ENCODE results near the gene PHACTR1. TPM values are rescaled to one million over a fixed set of nuclear protein-coding genes. Genes with fewer than 3 reads are reported as not detected.
"Not testable (repeated sequence)": the region's sequence is repeated elsewhere in the genome, so short reads cannot be mapped to it uniquely, and the experiment has no call there.

Gene PHACTR1
- total RNA-seq, 1 donor from 2014 or later: 0.49 TPM

DNA sequence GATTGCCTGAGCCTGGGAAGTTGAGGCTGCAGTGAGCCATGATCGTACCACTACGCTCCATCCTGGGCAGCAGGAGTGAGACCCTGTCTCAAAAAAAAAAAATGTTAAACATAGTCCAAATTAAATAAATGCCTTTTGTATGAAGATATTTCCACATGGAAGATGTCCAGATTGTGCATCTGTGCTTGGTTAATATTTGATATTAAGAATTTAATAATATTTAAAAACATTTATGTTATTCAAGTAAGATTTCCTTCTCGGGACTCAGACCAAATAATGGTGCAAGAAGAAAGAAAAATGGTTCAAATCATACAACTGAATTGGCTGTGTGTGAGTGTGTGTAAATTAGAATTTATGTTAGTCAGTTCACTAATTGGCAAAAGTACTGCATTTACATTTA is 409.3 kb downstream of the PHACTR1 start:
- no peak overlapping the region for H3K4me3 ChIP-seq
- no peak for TF ChIP-seq POLR2A (IDR thresholded peaks at IDR 0.05)
- TF ChIP-seq, protein P1, sequence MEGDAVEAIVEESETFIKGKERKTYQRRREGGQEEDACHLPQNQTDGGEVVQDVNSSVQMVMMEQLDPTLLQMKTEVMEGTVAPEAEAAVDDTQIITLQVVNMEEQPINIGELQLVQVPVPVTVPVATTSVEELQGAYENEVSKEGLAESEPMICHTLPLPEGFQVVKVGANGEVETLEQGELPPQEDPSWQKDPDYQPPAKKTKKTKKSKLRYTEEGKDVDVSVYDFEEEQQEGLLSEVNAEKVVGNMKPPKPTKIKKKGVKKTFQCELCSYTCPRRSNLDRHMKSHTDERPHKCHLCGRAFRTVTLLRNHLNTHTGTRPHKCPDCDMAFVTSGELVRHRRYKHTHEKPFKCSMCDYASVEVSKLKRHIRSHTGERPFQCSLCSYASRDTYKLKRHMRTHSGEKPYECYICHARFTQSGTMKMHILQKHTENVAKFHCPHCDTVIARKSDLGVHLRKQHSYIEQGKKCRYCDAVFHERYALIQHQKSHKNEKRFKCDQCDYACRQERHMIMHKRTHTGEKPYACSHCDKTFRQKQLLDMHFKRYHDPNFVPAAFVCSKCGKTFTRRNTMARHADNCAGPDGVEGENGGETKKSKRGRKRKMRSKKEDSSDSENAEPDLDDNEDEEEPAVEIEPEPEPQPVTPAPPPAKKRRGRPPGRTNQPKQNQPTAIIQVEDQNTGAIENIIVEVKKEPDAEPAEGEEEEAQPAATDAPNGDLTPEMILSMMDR (IDR thresholded peaks at IDR 0.05): no peak
- no peak for TF ChIP-seq POLR2AphosphoS5 (IDR thresholded peaks at IDR 0.05; ENCODE audit: insufficient read depth in 1 of 2, low read depth in 1 of 2)
- H3K9me3 ChIP-seq: no peaks in the 10 kb centered on the region
- intact Hi-C loops (cut with DNase I): no loop called here
- DNase-seq (ENCODE audit: extremely low spot score in 2 of 2): no peak
- H3K27me3 ChIP-seq: no peaks in the 10 kb centered on the region
- no peaks in the 10 kb centered on the region for H3K36me3 ChIP-seq
- no peak overlapping the region for H3K27ac ChIP-seq
- no peaks in the 10 kb centered on the region for H3K4me1 ChIP-seq

DNA sequence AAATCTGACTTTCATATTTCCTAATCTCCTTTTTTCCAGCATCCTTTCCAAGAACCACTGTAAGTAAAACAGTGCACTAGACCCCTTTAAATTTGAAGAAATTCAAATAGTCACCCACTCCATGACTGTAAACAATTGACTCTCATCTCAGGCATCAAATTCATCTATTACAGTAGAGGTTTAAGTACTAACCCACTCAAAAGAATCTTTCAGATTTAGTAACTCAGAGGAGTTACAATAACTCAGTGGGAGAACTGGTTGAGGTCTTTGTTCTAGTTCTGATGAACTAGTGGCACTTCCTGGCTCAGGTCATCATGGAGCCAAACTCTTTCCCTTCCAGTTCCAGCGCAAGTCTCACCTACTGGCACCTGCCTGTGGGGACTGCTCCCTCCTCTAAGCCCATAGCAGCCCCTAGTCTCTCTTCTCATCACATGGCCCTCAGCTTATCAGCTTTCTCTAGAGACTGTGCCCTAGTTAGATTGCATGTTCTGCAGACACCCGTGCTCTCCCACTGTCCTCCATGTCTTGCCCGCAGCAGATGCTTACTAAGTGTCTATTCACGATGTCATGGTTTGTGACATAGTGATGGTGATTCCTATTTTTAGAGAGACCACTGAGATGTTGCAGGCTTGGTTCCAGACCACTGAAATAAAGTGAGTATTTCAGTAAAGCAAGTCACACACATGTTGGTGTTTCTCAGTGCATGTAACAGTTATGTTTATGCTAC is 415.5 kb downstream of the PHACTR1 start:
- intact Hi-C loops (cut with DNase I): no loop called here

DNA sequence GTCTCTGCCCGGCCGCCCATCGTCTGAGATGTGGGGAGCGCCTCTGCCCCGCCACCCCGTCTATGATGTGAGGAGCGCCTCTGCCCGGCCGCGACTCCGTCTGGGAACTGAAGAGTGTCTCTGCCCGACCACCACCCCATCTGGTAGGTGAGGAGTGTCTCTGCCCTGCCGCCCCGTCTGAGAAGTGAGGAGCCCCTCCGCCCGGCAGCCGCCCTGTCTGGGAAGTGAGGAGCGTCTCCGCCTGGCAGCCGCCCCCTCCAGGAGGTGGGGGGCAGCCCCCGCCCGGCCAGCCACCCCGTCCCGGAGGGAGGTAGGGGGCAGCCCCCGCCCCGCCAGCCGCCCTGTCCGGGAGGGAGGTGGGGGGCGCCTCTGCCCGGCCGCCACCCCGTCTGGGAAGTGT is 417.3 kb downstream of the PHACTR1 start:
- intact Hi-C loops (cut with DNase I); H3K27ac ChIP-seq; H3K4me3 ChIP-seq; H3K27me3 ChIP-seq; H3K9me3 ChIP-seq; H3K4me1 ChIP-seq; H3K36me3 ChIP-seq; DNase-seq (ENCODE audit: extremely low spot score in 2 of 2): not testable (repeated sequence)

More for the DNA sequence above, 415.5 kb downstream of the PHACTR1 start:
- Histone ChIP-seq H3K36me3 (no peaks in the 10 kb centered on the region), H3K27me3 (no peaks in the 10 kb centered on the region), H3K4me1 (no peaks in the 10 kb centered on the region), H3K27ac (no peak overlapping the region), H3K4me3 (no peak overlapping the region), H3K9me3 (no peaks in the 10 kb centered on the region)
- TF ChIP-seq POLR2AphosphoS5 (IDR thresholded peaks at IDR 0.05; ENCODE audit: insufficient read depth in 1 of 2, low read depth in 1 of 2) (no peak), POLR2A (IDR thresholded peaks at IDR 0.05) (no peak)
- TF ChIP-seq, protein P1 (IDR thresholded peaks at IDR 0.05): no peak
- DNase-seq (ENCODE audit: extremely low spot score in 2 of 2): no peak

DNA sequence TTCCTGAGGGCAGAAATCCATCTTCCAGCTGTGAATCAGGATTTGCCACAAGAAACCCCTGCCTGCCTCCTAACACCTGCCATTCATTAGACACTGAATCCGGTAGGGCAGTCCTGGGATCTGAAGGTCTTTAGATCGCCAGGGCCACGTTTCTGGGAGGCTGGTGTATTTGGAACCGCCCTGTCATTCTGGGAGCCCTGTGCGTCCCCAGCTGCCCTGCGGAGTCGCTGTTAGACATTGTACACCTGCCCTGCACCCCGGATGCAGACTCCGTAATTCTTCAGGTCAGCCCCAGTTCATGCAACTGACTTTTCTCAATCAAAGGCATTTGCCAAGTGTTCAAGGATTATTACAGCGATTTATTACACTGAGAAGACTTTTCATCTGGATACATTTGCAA is 418.6 kb downstream of the PHACTR1 start:
- no peak for TF ChIP-seq POLR2AphosphoS5 (IDR thresholded peaks at IDR 0.05; ENCODE audit: insufficient read depth in 1 of 2, low read depth in 1 of 2)
- TF ChIP-seq, protein P1 (IDR thresholded peaks at IDR 0.05): no peak
- TF ChIP-seq POLR2A (IDR thresholded peaks at IDR 0.05): no peak
- no peaks in the 10 kb centered on the region for H3K9me3 ChIP-seq
- H3K4me3 ChIP-seq: no peak overlapping the region
- no peaks in the 10 kb centered on the region for H3K36me3 ChIP-seq
- no peaks in the 10 kb centered on the region for H3K27me3 ChIP-seq
- no peak overlapping the region for H3K27ac ChIP-seq
- H3K4me1 ChIP-seq: no peaks in the 10 kb centered on the region
- intact Hi-C loops (cut with DNase I): no loop called here
- DNase-seq (ENCODE audit: extremely low spot score in 2 of 2): no peak

DNA sequence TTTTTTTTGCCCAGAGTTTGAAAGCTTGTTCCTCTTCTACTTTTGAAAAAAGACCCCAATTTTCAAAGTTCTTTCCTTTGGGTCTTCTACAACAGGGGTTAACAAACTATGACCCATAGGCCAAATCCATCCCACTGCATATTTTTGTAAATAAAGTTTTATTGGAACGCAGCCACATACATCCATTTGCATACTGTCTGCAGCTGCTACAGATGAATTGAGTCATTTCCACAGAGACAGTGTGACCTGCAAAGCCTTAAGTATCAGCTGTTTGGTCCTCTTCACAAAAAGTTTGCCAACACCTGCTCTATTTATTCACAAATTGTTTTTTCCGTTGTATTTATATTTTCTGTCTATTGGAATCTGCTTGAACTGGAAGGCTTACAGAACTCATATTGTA is 422.6 kb downstream of the PHACTR1 start:
- Histone ChIP-seq H3K27ac (no peak overlapping the region), H3K9me3 (no peaks in the 10 kb centered on the region), H3K4me3 (no peak overlapping the region), H3K36me3 (no peaks in the 10 kb centered on the region), H3K4me1 (no peaks in the 10 kb centered on the region), H3K27me3 (no peaks in the 10 kb centered on the region)
- intact Hi-C loops (cut with DNase I): no loop called here
- TF ChIP-seq, protein P1 (IDR thresholded peaks at IDR 0.05): no peak
- TF ChIP-seq POLR2AphosphoS5 (IDR thresholded peaks at IDR 0.05; ENCODE audit: insufficient read depth in 1 of 2, low read depth in 1 of 2) (no peak), POLR2A (IDR thresholded peaks at IDR 0.05) (no peak)
- no peak for DNase-seq (ENCODE audit: extremely low spot score in 2 of 2)
